D341Med (cell line): Measurements from ENCODE around the gene STPG1.

Source experiments
- DNase-seq: peaks from one replicate; pipeline ENCODE4 v3.0.0; 2012; ENCODE audit warnings: low spot score

STPG1 gene

GRCh38 chr1:24426744-24427544, 13.4 kb upstream of the STPG1 start:
- no peak for DNase-seq

GRCh38 chr1:24425922-24426321, 12.3 kb upstream of the STPG1 start:
- DNase-seq: no peak

- no peak for DNase-seq
These were observed 11.9 kb upstream of the STPG1 start for GRCh38 chr1:24425441-24425840.

- no peak for DNase-seq
These were observed 11.4 kb upstream of the STPG1 start for GRCh38 chr1:24424990-24425389.

GRCh38 chr1:24424207-24424606, 10.6 kb upstream of the STPG1 start:
- DNase-seq: no peak

GRCh38 chr1:24421502-24421901, 7.9 kb upstream of the STPG1 start:
- no peak for DNase-seq

GRCh38 chr1:24420547-24420946, 7.0 kb upstream of the STPG1 start:
- DNase-seq: no peak

- DNase-seq: no peak
These were observed 5.5 kb upstream of the STPG1 start for GRCh38 chr1:24418898-24419628.

GRCh38 chr1:24417681-24418080, 4.1 kb upstream of the STPG1 start:
- DNase-seq: no peak

- DNase-seq: no peak
These were observed 3.2 kb upstream of the STPG1 start for GRCh38 chr1:24416666-24417391.

- peak; percentile 44 for DNase-seq
These were observed 2.5 kb upstream of the STPG1 start for GRCh38 chr1:24415910-24416665.

- peak; percentile 95 for DNase-seq
These were observed 1.8 kb upstream of the STPG1 start, which contains the start of gene NIPAL3 for GRCh38 chr1:24415334-24415909. NIPAL3 (plus strand) TSS chr1:24415802; CDS start chr1:24419548, 3,746 bp downstream.

- DNase-seq: no peak
These were observed 1.3 kb upstream of the STPG1 start for GRCh38 chr1:24414775-24415333.

- no peak for DNase-seq
These were observed 1.2 kb downstream of the STPG1 start for GRCh38 chr1:24412408-24412807.

GRCh38 chr1:24411963-24412362, 1.6 kb downstream of the STPG1 start:
- no peak for DNase-seq

GRCh38 chr1:24410750-24411149, 2.8 kb downstream of the STPG1 start:
- DNase-seq: no peak

- DNase-seq: no peak
These were observed 4.0 kb downstream of the STPG1 start for GRCh38 chr1:24409535-24409934.

GRCh38 chr1:24406788-24407187, 6.8 kb downstream of the STPG1 start:
- DNase-seq: no peak

GRCh38 chr1:24403806-24404205, 9.8 kb downstream of the STPG1 start:
- DNase-seq: no peak

- DNase-seq: no peak
These were observed 13.5 kb downstream of the STPG1 start for GRCh38 chr1:24400065-24400464.

- DNase-seq: no peak
These were observed 19.7 kb downstream of the STPG1 start for GRCh38 chr1:24393892-24394291.
